ENCODE measurements around the gene LOXL4.
"Not testable (repeated sequence)": the region's sequence is repeated elsewhere in the genome, so short reads cannot be mapped to it uniquely, and the experiment has no call there.

The LOXL4 gene

GRCh38 chr10:98242823-98243222 is 25.2 kb downstream of the LOXL4 start:
- no peak for DNase-seq (ENCODE audit: low read depth)

GRCh38 chr10:98240524-98240923 is 27.5 kb downstream of the LOXL4 start:
- DNase-seq (ENCODE audit: low read depth), result no peak

GRCh38 chr10:98238391-98238790 is 29.6 kb downstream of the LOXL4 start:
- DNase-seq (ENCODE audit: low read depth), result no peak

- no peak for DNase-seq (ENCODE audit: low read depth)
These were observed 31.1 kb downstream of the LOXL4 start for GRCh38 chr10:98236862-98237261.

GRCh38 chr10:98235846-98236245 is 32.1 kb downstream of the LOXL4 start:
- no peak for DNase-seq (ENCODE audit: low read depth)

- DNase-seq (ENCODE audit: low read depth), result no peak
These were observed 36.6 kb downstream of the LOXL4 start for GRCh38 chr10:98231417-98231816.

- not testable (repeated sequence) for DNase-seq (ENCODE audit: low read depth)
These were observed 39.7 kb downstream of the LOXL4 start for GRCh38 chr10:98228266-98228665.

GRCh38 chr10:98227713-98228112 is 40.3 kb downstream of the LOXL4 start:
- DNase-seq (ENCODE audit: low read depth), result not testable (repeated sequence)

GRCh38 chr10:98226508-98227144 is 41.4 kb downstream of the LOXL4 start:
- DNase-seq (ENCODE audit: low read depth), result no peak

GRCh38 chr10:98224996-98225395 is 43.0 kb downstream of the LOXL4 start:
- no peak for DNase-seq (ENCODE audit: low read depth)

GRCh38 chr10:98224509-98224908 is 43.5 kb downstream of the LOXL4 start:
- DNase-seq (ENCODE audit: low read depth), result peak; percentile 25

GRCh38 chr10:98223874-98224273 is 44.1 kb downstream of the LOXL4 start:
- DNase-seq (ENCODE audit: low read depth), result no peak

- no peak for DNase-seq (ENCODE audit: low read depth)
These were observed 50.2 kb downstream of the LOXL4 start for GRCh38 chr10:98217801-98218200.

GRCh38 chr10:98215373-98215772 is 52.6 kb downstream of the LOXL4 start:
- no peak for DNase-seq (ENCODE audit: low read depth)

GRCh38 chr10:98213740-98214139 is 54.3 kb downstream of the LOXL4 start:
- no peak for DNase-seq (ENCODE audit: low read depth)

GRCh38 chr10:98212196-98212595 is 55.8 kb downstream of the LOXL4 start:
- DNase-seq (ENCODE audit: low read depth), result no peak

- no peak for DNase-seq (ENCODE audit: low read depth)
These were observed 58.6 kb downstream of the LOXL4 start for GRCh38 chr10:98209441-98209840.

GRCh38 chr10:98208925-98209324 is 59.1 kb downstream of the LOXL4 start:
- DNase-seq (ENCODE audit: low read depth), result no peak

GRCh38 chr10:98205351-98205750 is 62.6 kb downstream of the LOXL4 start:
- no peak for DNase-seq (ENCODE audit: low read depth)

GRCh38 chr10:98202378-98202777 is 65.6 kb downstream of the LOXL4 start:
- no peak for DNase-seq (ENCODE audit: low read depth)

GRCh38 chr10:98201760-98202159 is 66.2 kb downstream of the LOXL4 start:
- no peak for DNase-seq (ENCODE audit: low read depth)
